ENCODE data around the gene SIGLEC9.

DNA sequence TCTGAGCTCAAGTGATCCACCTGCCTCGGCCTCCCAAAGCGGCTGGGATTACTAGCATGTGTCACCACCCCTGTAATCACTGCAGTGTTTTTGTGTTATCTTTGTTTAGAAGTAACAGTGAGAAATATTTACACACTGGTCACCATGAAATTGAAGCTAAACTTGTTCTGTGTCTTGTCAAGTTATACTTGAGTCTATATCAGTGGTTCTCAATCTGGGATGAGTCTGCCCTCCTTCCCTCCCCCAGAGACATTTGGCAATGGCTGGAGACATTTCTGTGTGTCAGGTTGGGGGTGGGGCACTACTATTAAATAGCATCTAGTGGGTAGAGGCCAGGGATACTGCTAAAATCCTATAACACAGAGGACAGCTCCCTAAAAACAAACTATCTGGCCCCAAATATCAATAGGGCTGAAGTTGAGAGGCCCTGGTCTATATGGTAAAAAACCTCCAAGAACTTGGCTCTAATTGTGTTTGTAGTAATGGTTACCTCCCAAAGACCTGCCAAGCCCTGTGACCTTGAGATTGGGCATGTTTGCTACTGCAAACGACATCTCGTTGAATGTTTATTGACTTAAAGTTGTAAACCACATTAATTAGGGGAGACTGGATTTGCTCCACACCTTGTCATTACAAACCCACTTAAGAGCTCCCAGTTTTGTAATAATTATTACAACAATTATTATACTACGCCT is 23.4 kb upstream of the SIGLEC9 start:
- TF ChIP-seq, protein P1, sequence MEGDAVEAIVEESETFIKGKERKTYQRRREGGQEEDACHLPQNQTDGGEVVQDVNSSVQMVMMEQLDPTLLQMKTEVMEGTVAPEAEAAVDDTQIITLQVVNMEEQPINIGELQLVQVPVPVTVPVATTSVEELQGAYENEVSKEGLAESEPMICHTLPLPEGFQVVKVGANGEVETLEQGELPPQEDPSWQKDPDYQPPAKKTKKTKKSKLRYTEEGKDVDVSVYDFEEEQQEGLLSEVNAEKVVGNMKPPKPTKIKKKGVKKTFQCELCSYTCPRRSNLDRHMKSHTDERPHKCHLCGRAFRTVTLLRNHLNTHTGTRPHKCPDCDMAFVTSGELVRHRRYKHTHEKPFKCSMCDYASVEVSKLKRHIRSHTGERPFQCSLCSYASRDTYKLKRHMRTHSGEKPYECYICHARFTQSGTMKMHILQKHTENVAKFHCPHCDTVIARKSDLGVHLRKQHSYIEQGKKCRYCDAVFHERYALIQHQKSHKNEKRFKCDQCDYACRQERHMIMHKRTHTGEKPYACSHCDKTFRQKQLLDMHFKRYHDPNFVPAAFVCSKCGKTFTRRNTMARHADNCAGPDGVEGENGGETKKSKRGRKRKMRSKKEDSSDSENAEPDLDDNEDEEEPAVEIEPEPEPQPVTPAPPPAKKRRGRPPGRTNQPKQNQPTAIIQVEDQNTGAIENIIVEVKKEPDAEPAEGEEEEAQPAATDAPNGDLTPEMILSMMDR (IDR thresholded peaks at IDR 0.05): no peak
- TF ChIP-seq POLR2AphosphoS5 (IDR thresholded peaks at IDR 0.05): no peak
- no peak for TF ChIP-seq EP300 (IDR thresholded peaks at IDR 0.05)

Measured in gastroesophageal sphincter (tissue), 3 donors.